GM23338 (cell line): Measurements from ENCODE around the gene PIGU. TPM values are rescaled to one million over a fixed set of nuclear protein-coding genes. Genes with fewer than 3 reads are reported as not detected.

Source experiments
- CREB1 ChIP-seq: fragments of 250-450 bp; sonication (Bioruptor Pico); IDR thresholded peaks from 2 replicates; pipeline ENCODE4 v1.5.0; 2020; ENCODE audit warnings: low read depth, mild to moderate bottlenecking, moderate library complexity
- CTCF ChIP-seq, 2 experiments: fragments of 200-600 bp in 1 of 2; sonication (generic) in 1 of 2; conservative IDR thresholded peaks; 2 replicates each; pipeline versions ENCODE4 v1.5.1 to v1.6.1; 2016 to 2017; ENCODE audit warnings: antibody characterized with exemption in 2 of 2, low read depth in 2 of 2, mild to moderate bottlenecking in 2 of 2, moderate library complexity in 1 of 2
- EZH2 ChIP-seq: fragments of 200-600 bp; sonication (generic); IDR thresholded peaks from one replicate; pipeline ENCODE4 v1.8.0; 2017; ENCODE audit warnings: antibody characterized with exemption, mild to moderate bottlenecking, low read depth; ENCODE audit not compliant: unreplicated experiment
- EZH2phosphoT487 ChIP-seq: fragments of 200-600 bp; sonication (generic); IDR thresholded peaks from one replicate; pipeline ENCODE4 v1.8.1; 2018; ENCODE audit warnings: antibody characterized with exemption; ENCODE audit not compliant: unreplicated experiment
- JUNB ChIP-seq: IDR thresholded peaks from one replicate; pipeline ENCODE4 v1.6.1; 2016; ENCODE audit warnings: antibody characterized with exemption; ENCODE audit not compliant: unreplicated experiment
- NANOG ChIP-seq: IDR thresholded peaks from 2 replicates; pipeline ENCODE4 v1.6.1; 2016; ENCODE audit warnings: antibody characterized with exemption, borderline replicate concordance
- POLR2AphosphoS5 ChIP-seq: IDR thresholded peaks from 2 replicates; pipeline ENCODE4 v1.6.1; 2016; ENCODE audit warnings: antibody characterized with exemption, low read depth
- STAT1 ChIP-seq: IDR thresholded peaks from one replicate; pipeline ENCODE4 v1.6.1; 2016; ENCODE audit warnings: antibody characterized with exemption; ENCODE audit not compliant: unreplicated experiment
- ZNF462 ChIP-seq: fragments of 250-450 bp; sonication (Bioruptor Pico); IDR thresholded peaks from 2 replicates; pipeline ENCODE4 v1.5.0; 2020; ENCODE audit warnings: mild to moderate bottlenecking, moderate library complexity
- polyA plus RNA-seq: library from polyadenylated mRNA; unstranded; fragments of >200 nt; fragmentation: Nextera tagmentation; extraction: Ambion mirVana; gene quantifications from 2 replicates; pipeline ENCODE4 v1.2.1, GENCODE V29; 2016
- total RNA-seq: library from RNA; depleted of rRNA; stranded (reverse); fragments of >200 nt; shearing (Covaris generic); gene quantifications from 2 replicates; pipeline ENCODE4 v1.2.3, GENCODE V29; 2014
- TF ChIP-seq, protein P1 (sequence below): IDR thresholded peaks from 2 replicates; pipeline ENCODE4 v1.6.1; 2016; ENCODE audit warnings: antibody characterized with exemption

The PIGU gene
- total and polyA plus RNA-seq, 2 experiments from 2014 or later: 24.3 to 28.9 TPM

- TF ChIP-seq ZNF462 (CRISPR knock-in tag) (no peak), EZH2 (no peak), CREB1 (CRISPR knock-in tag) (no peak), POLR2AphosphoS5 (no peak), STAT1 (no peak), CTCF (conservative IDR thresholded peaks at IDR 0.05; ENCODE audit: low read depth in 2 of 2) (no peak), NANOG (no peak), JUNB (no peak), EZH2phosphoT487 (no peak)
- TF ChIP-seq, protein P1, sequence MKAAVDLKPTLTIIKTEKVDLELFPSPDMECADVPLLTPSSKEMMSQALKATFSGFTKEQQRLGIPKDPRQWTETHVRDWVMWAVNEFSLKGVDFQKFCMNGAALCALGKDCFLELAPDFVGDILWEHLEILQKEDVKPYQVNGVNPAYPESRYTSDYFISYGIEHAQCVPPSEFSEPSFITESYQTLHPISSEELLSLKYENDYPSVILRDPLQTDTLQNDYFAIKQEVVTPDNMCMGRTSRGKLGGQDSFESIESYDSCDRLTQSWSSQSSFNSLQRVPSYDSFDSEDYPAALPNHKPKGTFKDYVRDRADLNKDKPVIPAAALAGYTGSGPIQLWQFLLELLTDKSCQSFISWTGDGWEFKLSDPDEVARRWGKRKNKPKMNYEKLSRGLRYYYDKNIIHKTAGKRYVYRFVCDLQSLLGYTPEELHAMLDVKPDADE: no peak
Measured at GRCh38 chr20:34629904-34630303, 47.0 kb downstream of the PIGU start (continued).
